Right lobe of liver (tissue), 6 donors: ENCODE measurements around the gene KCNG4. TPM values are rescaled to one million over a fixed set of nuclear protein-coding genes. Genes with fewer than 3 reads are reported as not detected.
A peak's percentile ranks its signal among the peaks of the same experiment; 100 is the strongest.

Experiments used
- ATAC-seq, 4 donors: fragments of 200-7000 bp; cut with Tn5 transposase; one replicate each; pipeline ENCODE4 v1.9.1; 2020; ENCODE audit warnings: mild to moderate bottlenecking in 4 of 4, moderate library complexity in 4 of 4
- DNase-seq, 3 donors: peaks; one replicate each; pipeline ENCODE4 v3.0.0-alpha.2; 2020
- H3K27ac ChIP-seq, 3 donors: fragments of 200-600 bp; one replicate each; pipeline ENCODE4 v1.8.0; 2022
- H3K27me3 ChIP-seq, 2 donors: fragments of 200-600 bp; one replicate each; pipeline ENCODE4 v1.8.0; 2022
- H3K36me3 ChIP-seq, 4 donors: fragments of 200-600 bp; sonication (generic) in 1 of 4; one replicate each; pipeline versions ENCODE4 v1.5.1 to v1.8.0; 2017 to 2022; ENCODE audit warnings: control low read depth in 1 of 4
- H3K4me1 ChIP-seq, 4 donors: fragments of 200-600 bp; sonication (generic) in 1 of 4; one replicate each; pipeline versions ENCODE4 v1.5.1 to v1.8.0; 2017 to 2022; ENCODE audit warnings: control low read depth in 1 of 4
- H3K4me3 ChIP-seq, 3 donors: fragments of 200-600 bp; one replicate each; pipeline ENCODE4 v1.8.0; 2022
- H3K9me3 ChIP-seq, 4 donors: fragments of 200-600 bp; sonication (generic) in 1 of 4; one replicate each; pipeline versions ENCODE4 v1.5.1 to v1.8.0; 2017 to 2022; ENCODE audit warnings: control low read depth in 1 of 4
- POLR2A ChIP-seq: fragments of 450-650 bp; IDR thresholded peaks from one replicate; pipeline ENCODE4 v1.6.1; 2017; ENCODE audit warnings: antibody characterized with exemption, mild to moderate bottlenecking
- WGBS: methylation state at CpG from one replicate; pipeline ENCODE4 v1.1.6; 2018; ENCODE audit warnings: low coverage, low lambda C conversion rate; ENCODE audit not compliant: insufficient coverage; ENCODE audit errors: missing lambda C conversion rate; 5-methylcytosine and 5-hydroxymethylcytosine counted together
- intact Hi-C, 2 donors: fragments of 100-400 bp; cut with DNase I; formaldehyde crosslinking; loops; one replicate each; pipeline versions ENCODE4 v1.11.2 to v1.14.1; 2022
- total RNA-seq, 6 experiments: library from RNA; depleted of rRNA in 2 of 6; stranded (reverse); fragments of >200 nt in 2 of 6; fragmentation: NEBNext Ultra II Directional in 3 of 6; extraction: Animal tissue kit (Norgen Biotek cat#: 25700) in 3 of 6; gene quantifications; one replicate each; pipeline versions ENCODE4 v1.1.0 to v1.2.4, GENCODE V29; 2016 to 2023
- TF ChIP-seq, protein P1 (sequence below), 4 donors: fragments of 200-600 bp in 3 of 4; fragments of 450-650 bp in 1 of 4; IDR thresholded peaks; one replicate each; pipeline versions ENCODE4 v1.5.1 to v1.8.0; 2016 to 2022; ENCODE audit warnings: antibody characterized with exemption in 4 of 4, mild to moderate bottlenecking in 2 of 4
- donor health status: DM: no; HTN: yes; CAD: no.
- donor health status: DM: no; HTN: no; CAD: no.
- donor health status: DM: no; HTN: no; CAD: no.
- donor health status: DM: no; HTN: yes; CAD: no.
- donor health status: DM: no; HTN: yes; CAD: no.

KCNG4 gene
- total RNA-seq, 6 experiments from 2014 or later: not detected

DNA sequence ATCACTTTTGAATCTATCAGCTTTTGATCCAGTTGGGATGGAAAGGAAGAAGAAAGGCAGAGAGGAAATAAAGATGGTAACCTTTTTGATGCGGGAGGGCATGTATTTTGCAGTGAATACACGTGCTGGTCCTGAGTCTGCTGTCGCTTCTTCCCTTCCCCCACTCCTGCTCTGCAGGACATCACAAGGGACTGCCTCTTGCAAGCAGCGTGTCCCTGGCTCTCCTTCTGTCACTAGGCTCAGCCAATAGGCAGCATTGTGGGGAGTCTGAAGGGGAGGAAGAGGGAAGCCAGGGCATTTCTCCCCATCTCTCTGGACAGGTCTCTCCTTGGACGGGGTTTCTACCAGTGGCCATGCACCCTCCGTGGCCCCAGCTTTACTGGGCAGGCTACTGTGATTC is 39.2 kb upstream of the KCNG4 start:
- no peak for TF ChIP-seq POLR2A
- TF ChIP-seq, protein P1, sequence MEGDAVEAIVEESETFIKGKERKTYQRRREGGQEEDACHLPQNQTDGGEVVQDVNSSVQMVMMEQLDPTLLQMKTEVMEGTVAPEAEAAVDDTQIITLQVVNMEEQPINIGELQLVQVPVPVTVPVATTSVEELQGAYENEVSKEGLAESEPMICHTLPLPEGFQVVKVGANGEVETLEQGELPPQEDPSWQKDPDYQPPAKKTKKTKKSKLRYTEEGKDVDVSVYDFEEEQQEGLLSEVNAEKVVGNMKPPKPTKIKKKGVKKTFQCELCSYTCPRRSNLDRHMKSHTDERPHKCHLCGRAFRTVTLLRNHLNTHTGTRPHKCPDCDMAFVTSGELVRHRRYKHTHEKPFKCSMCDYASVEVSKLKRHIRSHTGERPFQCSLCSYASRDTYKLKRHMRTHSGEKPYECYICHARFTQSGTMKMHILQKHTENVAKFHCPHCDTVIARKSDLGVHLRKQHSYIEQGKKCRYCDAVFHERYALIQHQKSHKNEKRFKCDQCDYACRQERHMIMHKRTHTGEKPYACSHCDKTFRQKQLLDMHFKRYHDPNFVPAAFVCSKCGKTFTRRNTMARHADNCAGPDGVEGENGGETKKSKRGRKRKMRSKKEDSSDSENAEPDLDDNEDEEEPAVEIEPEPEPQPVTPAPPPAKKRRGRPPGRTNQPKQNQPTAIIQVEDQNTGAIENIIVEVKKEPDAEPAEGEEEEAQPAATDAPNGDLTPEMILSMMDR (IDR thresholded peaks at IDR 0.05): no peak
- 36% methylated on average over 2 of the region's 6 CpGs for WGBS
- Histone ChIP-seq H3K27me3 (no peaks in the 10 kb centered on the region), H3K4me3 (no peak overlapping the region), H3K36me3 (no peaks in the 10 kb centered on the region), H3K9me3 (no peaks in the 10 kb centered on the region), H3K4me1 (no peaks in the 10 kb centered on the region), H3K27ac (no peak overlapping the region)
- DNase-seq (no peak), ATAC-seq (no peak)
- intact Hi-C loops: loop anchor here in 1 of 2 donors (5.0 kb wide), 1 partner anchor 203 kb away; no protein-coding TSS in a partner anchor

DNA sequence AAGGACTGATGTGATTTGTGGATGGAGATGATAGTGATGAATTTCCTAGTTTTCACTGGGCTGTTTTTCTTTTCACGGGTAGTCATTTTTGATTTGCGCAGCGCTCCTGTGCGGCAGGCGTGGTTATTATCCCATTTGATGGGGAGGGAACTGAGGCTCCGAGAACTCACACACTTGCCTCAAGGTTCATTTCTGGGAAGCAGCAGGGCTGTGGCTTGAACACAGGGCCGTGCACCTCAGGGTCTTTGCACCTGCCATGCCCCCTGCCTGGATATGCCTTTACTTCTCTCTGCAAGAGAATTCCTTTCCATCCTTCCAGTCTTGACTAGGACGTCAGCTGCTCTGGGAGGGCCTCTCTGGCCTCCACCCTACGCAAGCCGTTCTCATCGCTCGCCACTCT is 38.5 kb upstream of the KCNG4 start:
- Histone ChIP-seq H3K27ac (no peak overlapping the region), H3K4me3 (no peak overlapping the region), H3K36me3 (no peaks in the 10 kb centered on the region), H3K9me3 (no peaks in the 10 kb centered on the region), H3K27me3 (no peaks in the 10 kb centered on the region), H3K4me1 (no peaks in the 10 kb centered on the region)
- peak in 1 of 3 donors; percentile 6 for DNase-seq
- no peak for ATAC-seq
- 84% methylated on average over 7 of the region's 12 CpGs for WGBS
- intact Hi-C loops: loop anchor here in 1 of 2 donors (5.0 kb wide), 1 partner anchor 204 kb away; no protein-coding TSS in a partner anchor
- TF ChIP-seq, protein P1 (IDR thresholded peaks at IDR 0.05): no peak
- no peak for TF ChIP-seq POLR2A

- ATAC-seq (peak; percentile 62 to 72 (median 70)), DNase-seq (peak; percentile 65 to 73 (median 68))
- H3K9me3 ChIP-seq: no peaks in the 10 kb centered on the region
- 24% methylated on average over 10 of the region's 10 CpGs for WGBS
- no peaks in the 10 kb centered on the region for H3K4me1 ChIP-seq
- H3K4me3 ChIP-seq: no peak overlapping the region
- no peaks in the 10 kb centered on the region for H3K27me3 ChIP-seq
- no peak for TF ChIP-seq POLR2A
- TF ChIP-seq, protein P1 (IDR thresholded peaks at IDR 0.05): peak; percentile 58 to 82 (median 80)
- intact Hi-C loops: loop anchor here in 1 of 2 donors (5.0 kb wide), 1 partner anchor 205 kb away; no protein-coding TSS in a partner anchor
- no peaks in the 10 kb centered on the region for H3K36me3 ChIP-seq
- no peak overlapping the region for H3K27ac ChIP-seq
Observed at GRCh38 chr16:84277244-84277823, 37.5 kb upstream of the KCNG4 start.

DNA sequence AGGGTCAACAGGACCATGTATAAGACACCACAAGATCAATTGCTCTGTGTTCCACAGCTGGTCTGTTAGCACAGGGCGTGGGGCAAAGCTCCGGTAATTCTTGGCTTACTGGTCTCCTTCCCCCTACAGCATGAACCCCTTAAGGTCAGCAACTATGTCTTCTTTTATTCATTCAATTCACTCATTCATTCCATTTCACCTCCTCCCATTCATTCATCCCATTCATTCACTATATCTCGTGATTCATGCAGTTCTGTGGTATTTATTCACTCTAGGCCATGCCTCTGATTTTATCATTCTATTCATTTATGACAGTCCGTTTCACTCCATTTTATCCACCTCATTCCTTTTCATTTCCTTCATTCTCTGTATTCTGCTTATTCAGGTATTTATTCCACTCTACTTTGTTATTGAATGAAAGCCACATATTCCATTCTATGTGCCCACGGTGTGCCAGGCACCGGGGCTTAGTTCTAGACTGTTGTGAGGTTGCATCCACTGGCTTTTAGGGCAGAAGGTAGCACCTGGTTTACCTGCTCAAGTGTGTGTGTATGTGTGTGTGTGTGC is 35.9 kb upstream of the KCNG4 start:
- DNase-seq (no peak), ATAC-seq (no peak)
- H3K27ac ChIP-seq: no peak overlapping the region
- H3K9me3 ChIP-seq: no peaks in the 10 kb centered on the region
- no peaks in the 10 kb centered on the region for H3K36me3 ChIP-seq
- no peaks in the 10 kb centered on the region for H3K27me3 ChIP-seq
- intact Hi-C loops: loop anchor here in 1 of 2 donors (5.0 kb wide), 1 partner anchor 207 kb away; no protein-coding TSS in a partner anchor
- no peaks in the 10 kb centered on the region for H3K4me1 ChIP-seq
- H3K4me3 ChIP-seq: no peak overlapping the region
- 53% methylated on average over 6 of the region's 6 CpGs for WGBS
- no peak for TF ChIP-seq POLR2A
- TF ChIP-seq, protein P1 (IDR thresholded peaks at IDR 0.05): no peak
